Measurements from ENCODE around the gene SRGAP2B.
"Not testable (repeated sequence)": the region's sequence is repeated elsewhere in the genome, so short reads cannot be mapped to it uniquely, and the experiment has no call there.

- not testable (repeated sequence) for TF ChIP-seq RXRA (IDR thresholded peaks at IDR 0.05); ZBTB33 (IDR thresholded peaks at IDR 0.05); YY1 (IDR thresholded peaks at IDR 0.05); MAX (IDR thresholded peaks at IDR 0.05); ATF3 (IDR thresholded peaks at IDR 0.05); REST (IDR thresholded peaks at IDR 0.05); SP1 (IDR thresholded peaks at IDR 0.05); RAD21 (IDR thresholded peaks at IDR 0.05); EGR1 (IDR thresholded peaks at IDR 0.05; ENCODE audit: low read depth in 2 of 2); TAF1 (conservative IDR thresholded peaks at IDR 0.05); GABPA (IDR thresholded peaks at IDR 0.05 in 1 of 2, conservative IDR thresholded peaks at IDR 0.05 in 1 of 2); FOXA1 (IDR thresholded peaks at IDR 0.05); JUND (IDR thresholded peaks at IDR 0.05)
- TF ChIP-seq, protein P1, sequence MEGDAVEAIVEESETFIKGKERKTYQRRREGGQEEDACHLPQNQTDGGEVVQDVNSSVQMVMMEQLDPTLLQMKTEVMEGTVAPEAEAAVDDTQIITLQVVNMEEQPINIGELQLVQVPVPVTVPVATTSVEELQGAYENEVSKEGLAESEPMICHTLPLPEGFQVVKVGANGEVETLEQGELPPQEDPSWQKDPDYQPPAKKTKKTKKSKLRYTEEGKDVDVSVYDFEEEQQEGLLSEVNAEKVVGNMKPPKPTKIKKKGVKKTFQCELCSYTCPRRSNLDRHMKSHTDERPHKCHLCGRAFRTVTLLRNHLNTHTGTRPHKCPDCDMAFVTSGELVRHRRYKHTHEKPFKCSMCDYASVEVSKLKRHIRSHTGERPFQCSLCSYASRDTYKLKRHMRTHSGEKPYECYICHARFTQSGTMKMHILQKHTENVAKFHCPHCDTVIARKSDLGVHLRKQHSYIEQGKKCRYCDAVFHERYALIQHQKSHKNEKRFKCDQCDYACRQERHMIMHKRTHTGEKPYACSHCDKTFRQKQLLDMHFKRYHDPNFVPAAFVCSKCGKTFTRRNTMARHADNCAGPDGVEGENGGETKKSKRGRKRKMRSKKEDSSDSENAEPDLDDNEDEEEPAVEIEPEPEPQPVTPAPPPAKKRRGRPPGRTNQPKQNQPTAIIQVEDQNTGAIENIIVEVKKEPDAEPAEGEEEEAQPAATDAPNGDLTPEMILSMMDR (IDR thresholded peaks at IDR 0.05; ENCODE audit: low read depth, low read length, missing input control) = not testable (repeated sequence)
These were observed 109.5 kb downstream of the SRGAP2B start for GRCh38 chr1:144985550-144986170.

Data from liver (tissue), 3 donors.